ENCODE data around the gene PTPRK. TPM values are rescaled to one million over a fixed set of nuclear protein-coding genes. Genes with fewer than 3 reads are reported as not detected.

PTPRK gene
- polyA plus RNA-seq, 3 donors: 52.1 to 55.4 (median 54.4) TPM

DNA sequence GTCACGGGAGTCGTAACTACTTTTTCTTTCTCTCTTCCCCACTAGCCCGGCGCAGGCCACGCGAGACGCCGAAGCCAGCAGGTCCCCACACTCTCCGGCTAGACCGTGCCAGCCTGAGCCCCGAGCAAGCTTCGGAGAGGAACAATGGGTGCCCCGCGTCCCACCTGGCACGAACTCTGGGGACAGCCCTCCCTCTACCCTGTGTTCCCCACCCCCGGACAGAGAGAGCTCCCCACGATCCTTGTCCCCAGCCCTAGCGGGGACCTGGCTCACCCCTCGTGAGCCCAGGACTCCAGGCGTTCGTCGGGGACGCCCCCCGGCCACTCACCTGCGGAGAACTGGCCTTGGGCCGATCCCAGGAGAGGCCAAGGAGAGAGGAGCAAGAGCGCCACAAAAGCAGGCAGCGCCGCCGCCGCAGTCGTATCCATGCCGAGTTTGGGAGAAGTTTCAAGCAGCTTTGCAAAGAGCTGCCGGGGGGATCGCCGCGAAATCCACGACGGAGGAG, 416 bp downstream of the PTPRK start:
- peak in 8 of 11 donors; percentile 55 to 73 (median 66) for DNase-seq (ENCODE audit: extremely low read depth in 1 of 11, low read depth in 9 of 11, low spot score in 4 of 11)

DNA sequence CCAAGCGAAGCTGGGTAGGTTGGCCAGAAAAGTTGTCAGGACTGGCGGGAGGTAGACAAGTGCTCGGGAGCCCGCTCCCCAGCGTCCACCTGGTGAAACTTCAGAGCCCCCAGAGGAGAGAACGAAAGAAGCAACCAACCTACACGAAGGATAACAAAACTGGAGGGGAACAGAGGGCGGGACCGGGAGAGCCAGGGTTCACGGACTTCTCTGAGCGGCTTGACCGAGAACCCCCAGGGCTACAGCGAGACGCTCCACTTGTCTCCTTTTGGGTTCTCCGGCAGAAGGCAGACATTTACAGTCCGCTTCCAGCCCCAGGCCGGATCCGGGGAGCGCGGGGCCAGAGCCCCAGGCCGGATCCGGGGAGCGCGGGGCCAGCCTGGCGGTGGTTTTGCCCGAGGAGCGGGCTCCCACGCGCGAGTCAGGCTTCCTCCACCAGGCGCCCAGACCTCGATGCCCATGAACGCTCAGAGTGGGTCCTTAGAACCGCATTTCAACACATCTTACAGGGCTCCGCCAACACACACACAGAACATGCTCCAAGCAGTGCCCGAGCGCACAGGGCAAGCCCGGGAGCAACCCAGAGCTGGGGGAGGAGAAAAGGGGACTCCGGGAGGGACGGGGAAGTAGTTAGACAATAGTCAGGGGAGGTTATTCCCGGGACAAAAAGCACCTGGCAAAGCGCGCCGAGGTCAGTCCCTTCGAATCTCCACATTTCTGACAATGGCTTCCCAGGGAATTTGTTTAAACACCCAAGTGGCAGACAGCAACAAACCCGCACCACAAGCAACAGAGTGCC, 1.1 kb downstream of the PTPRK start:
- DNase-seq (ENCODE audit: extremely low read depth in 1 of 11, low read depth in 9 of 11, low spot score in 4 of 11): peak; percentile 40 to 74 (median 60)

DNA sequence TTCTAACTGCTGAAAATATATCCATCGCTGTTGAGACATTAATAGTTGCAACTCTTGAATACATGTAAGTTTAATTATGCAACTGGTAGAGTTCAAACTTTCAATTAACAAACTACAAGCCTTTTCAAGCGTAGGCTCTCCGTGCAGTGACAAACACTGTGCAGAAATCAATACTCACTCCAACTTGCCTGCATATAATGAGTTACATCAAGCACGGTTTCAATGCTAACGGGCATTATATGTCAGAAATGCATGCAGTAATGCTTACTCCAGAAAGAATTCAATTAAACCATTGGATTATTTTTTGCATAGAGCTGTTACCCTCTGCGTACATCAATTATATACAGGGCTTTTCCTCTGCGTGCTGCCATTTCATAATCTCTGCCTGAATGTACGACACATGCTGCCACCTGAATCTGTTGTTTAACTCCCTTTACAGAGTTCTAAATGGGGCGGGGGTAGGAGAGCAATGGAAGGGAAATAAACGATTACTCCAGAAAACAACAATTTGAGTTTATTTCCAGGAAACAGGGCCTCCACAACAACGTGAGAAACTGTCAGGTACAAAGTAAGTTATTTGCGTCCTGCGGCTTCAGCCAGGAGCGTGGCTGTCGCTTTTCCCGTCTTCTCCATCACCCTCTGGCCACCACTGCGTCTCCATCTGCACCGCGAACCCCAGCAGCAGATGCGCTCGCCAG, 1.8 kb downstream of the PTPRK start:
- DNase-seq (ENCODE audit: extremely low read depth in 1 of 11, low read depth in 9 of 11, low spot score in 4 of 11): no peak

DNA sequence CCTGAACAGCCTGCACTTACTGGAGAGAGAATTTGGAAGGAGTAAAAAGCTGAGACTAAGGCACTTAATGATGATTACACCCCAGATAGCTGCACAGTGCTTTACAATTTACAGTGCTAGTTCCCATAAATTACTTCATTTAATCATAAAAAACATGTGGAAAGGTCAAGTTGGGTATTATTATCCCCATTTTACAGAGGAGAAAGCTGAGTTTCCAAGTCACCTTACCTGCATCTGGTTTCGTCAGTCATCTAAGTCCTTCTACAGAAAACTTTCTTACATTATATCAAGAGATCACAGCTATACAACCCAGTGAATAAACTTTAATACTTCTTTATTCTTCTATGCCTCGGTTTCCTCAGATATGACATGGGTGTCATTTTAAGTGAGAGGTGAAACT, 3.3 kb downstream of the PTPRK start:
- DNase-seq (ENCODE audit: extremely low read depth in 1 of 11, low read depth in 9 of 11, low spot score in 4 of 11): no peak

DNA sequence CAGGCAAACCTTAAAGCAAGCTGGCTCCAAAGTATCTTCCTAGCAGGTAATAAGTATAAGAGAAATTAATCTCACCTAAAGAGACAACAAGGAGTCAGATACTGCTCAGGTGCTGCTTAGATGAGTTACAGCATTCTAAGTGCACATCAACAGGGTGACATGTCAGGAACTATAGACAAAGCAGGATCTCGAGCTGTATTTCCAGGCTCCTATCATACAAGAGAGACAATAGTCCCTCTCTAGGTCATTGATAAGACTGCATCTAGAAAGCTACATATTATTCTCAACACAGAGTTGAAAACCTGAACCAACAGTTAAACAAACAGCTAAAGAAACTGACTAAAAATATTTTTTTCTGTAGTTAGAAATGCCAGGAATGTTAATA, 3.9 kb downstream of the PTPRK start:
- DNase-seq (ENCODE audit: extremely low read depth in 1 of 11, low read depth in 9 of 11, low spot score in 4 of 11): peak in 1 of 11 donors; percentile 20

DNA sequence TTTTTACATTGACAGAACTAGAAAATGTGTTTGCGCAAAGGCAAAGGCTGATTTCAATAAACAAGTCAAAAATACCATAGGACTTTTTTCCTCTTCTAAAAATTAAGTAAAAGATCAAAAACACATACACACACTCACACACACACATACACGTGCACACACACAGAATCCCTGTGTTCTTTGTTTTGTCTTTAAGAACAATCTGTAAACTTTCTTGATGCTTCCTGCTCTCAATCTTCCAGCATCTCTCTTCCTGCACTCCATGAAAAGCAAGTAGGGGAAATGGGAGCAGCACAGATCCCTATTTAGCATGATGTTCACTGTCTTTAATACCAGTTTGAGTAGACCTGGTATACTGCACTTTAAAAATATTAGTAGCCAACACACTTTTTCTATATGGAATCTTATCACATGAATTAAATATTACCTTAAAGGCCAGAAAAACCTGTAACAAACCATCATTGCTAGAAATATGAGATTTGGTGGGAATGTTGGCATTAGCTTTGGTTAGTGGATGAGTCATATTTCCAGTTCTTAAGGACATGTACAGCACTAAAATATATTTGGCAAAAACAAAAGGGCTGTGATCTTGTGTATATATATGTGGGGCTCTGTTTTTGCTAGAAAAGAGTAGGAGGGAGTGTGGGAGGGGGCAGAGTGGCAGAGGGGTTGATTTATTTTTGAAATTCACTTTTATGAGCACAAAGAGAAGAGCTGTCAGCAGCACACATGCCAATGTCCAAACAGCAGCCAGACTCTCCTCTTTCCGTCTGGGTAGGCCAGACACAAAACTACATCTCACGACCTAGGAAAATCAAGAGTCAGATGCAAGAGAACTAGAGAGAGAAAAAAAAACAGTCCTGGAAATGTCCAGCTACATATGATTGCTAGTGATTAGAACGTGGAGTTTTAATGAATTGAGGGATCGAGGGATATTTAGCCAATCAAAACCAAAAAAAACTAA, 4.6 kb downstream of the PTPRK start:
- DNase-seq (ENCODE audit: extremely low read depth in 1 of 11, low read depth in 9 of 11, low spot score in 4 of 11): no peak

DNA sequence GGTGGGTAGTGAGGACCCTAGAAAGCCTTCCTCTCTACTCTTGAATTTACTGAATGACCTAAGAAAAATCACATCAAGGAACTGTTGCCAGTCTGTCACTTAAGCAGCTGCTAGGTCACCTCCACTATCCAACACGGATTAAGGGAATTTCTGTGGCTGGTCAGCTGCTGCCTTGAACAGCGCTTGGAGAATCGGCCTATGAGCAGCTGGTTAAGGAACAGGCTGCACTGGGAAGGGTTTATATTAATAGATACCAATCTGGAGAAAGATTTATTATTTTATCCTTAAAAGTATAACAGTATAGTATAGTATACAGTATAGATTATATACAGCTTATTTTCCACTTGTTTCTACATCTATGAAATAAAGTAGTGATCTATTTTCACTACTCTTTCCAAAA, 6.5 kb downstream of the PTPRK start:
- DNase-seq (ENCODE audit: extremely low read depth in 1 of 11, low read depth in 9 of 11, low spot score in 4 of 11): no peak

DNA sequence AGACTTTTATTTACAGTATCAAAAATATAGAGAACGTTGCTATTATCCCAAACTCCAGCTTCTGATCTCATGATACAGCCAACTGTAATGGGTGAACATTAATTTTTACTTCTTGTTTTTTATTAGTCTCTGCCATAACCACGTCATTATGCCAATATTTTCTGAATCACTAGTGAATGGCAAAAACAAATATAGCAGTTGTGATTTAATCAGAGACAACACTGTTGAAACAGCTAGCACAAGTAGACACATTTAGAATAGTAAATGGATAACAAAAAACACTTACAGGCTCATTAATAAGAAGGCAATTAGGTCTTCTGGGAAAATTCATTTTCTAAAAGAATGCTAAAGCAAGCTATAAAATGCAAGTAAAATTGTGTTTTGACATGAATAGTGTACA, 8.1 kb downstream of the PTPRK start:
- DNase-seq (ENCODE audit: extremely low read depth in 1 of 11, low read depth in 9 of 11, low spot score in 4 of 11): no peak

DNA sequence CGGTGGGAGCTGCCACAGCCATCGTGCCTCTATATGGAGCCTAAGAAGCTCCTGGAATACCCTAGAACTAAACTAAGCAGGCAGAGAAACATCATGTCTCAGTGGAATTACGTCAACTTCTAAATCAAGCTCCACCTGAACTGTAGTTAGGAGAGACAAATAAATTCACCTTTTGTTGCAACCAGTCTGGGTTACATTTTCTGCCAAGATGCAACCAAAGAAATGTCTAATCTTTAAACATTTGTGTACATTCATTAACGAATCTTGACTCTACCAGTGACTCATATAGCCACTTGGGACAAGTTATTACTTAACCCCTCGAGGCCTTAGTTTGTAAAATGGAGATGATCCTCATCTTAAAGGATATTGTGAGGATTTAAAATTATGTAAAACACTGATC, 8.9 kb downstream of the PTPRK start:
- no peak for DNase-seq (ENCODE audit: extremely low read depth in 1 of 11, low read depth in 9 of 11, low spot score in 4 of 11)

DNA sequence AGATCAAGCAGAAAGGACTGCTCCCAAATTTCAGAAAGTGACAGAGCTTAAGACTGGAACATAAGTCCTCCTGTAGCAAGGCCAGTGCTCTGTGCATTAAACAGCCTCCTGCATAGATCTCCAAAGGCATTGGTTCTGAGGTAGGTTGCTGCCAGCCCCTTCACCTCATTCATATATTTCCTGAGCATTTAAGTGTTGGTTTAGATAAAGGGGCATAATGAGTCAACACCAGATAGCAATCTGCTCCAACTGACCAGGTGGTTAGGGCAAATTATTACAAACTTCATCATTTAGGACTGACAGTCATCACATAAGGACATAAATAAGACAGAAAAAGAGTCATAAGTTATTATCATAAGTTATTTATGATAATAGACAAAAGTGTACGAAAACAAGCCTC, 10.7 kb downstream of the PTPRK start:
- DNase-seq (ENCODE audit: extremely low read depth in 1 of 11, low read depth in 9 of 11, low spot score in 4 of 11): no peak

DNA sequence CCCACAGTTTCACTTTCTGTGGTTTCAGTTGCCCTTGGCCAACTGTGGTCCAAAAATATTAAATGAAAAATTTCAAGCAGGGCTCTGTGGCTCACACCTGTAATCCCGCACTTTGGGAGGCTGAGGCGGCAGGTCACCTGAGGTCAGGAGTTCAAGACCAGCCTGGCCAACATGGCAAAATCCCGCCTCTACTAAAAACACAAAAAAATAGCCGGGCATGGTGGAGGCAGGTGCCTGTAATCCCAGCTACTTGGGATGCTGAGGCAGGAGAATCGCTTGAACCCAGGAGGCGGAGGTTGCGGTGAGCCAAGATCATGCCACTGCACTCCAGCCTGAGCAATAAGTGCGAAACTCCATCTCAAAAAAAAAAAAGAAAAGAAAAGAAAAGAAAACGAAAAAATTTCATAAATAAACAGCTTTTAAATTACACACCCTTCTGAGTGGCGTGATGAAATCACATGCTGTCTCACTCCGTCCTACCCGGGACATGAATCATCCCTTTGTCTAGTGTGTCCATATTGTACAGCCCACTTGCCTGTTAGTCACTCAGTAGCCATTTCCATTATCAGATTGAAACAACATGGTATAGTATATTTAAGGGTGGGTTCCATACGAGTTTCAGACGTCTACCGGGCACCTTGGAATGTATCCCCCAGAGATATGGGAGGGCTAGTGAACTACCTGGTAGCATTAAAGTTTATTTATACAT, 11.7 kb downstream of the PTPRK start:
- DNase-seq (ENCODE audit: extremely low read depth in 1 of 11, low read depth in 9 of 11, low spot score in 4 of 11): no peak

DNA sequence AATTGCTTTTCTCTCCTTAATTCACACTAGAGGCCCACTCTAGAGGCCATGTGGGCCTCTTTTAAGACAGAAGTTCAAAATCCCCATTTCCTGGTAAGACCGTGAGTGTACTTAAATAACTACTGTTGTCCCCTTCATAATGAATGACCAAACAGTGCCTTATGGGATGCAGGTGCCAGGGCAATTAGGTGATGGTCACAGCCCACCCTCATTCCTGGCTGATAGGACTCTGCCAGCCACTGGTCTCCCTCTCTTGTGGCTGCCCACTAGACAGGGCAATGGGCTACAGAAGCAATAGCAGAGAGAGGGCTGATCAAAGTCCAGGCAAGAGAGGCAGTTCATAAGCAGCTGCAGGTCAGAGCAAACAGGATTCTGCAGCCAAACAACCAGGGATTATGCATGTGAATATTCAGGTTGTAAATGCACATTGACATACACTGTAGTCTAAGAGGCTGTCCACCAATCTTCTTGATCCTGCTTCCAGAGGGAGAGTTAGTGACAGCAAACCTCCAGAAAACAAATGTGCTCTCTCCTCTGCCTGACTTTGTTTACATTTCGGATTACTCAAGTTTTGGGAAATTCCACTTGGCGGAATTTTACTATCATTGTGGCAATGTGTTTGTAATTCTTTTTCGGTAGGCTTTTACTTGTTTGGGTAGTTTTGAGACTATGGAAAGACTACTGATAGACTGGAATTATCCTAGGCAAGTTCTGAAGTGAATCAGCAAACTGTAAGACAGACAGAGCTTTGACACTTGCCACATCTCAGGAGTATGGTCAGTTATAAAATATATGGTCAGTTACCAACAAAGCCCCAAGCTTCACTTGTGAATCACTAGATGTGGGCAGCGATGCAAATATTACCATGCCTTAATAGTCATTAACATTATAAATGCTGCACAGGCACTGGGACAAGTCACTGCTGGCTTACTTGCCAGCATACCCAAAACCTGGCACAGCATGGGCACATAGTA, 12.8 kb downstream of the PTPRK start:
- no peak for DNase-seq (ENCODE audit: extremely low read depth in 1 of 11, low read depth in 9 of 11, low spot score in 4 of 11)

DNA sequence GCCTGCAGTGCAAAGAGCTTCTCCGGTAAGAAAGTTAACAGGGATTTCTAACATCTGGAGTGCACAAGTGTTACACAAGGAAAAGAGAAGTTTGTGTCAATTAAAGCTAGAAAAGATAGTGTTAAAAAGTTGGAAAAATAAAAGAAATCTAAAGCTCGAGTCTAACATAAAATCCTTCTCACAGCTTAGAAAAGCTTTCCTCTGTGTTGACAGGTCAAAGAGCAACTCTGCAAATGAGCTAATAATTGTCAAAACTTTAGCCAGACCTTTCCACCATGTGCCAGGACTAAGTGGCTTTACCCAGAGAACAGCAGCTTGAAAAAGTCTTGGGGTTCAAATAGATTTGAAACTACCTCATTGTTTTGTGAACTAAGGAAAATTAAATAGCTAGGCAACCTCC, 14.8 kb downstream of the PTPRK start:
- DNase-seq (ENCODE audit: extremely low read depth in 1 of 11, low read depth in 9 of 11, low spot score in 4 of 11): no peak

DNA sequence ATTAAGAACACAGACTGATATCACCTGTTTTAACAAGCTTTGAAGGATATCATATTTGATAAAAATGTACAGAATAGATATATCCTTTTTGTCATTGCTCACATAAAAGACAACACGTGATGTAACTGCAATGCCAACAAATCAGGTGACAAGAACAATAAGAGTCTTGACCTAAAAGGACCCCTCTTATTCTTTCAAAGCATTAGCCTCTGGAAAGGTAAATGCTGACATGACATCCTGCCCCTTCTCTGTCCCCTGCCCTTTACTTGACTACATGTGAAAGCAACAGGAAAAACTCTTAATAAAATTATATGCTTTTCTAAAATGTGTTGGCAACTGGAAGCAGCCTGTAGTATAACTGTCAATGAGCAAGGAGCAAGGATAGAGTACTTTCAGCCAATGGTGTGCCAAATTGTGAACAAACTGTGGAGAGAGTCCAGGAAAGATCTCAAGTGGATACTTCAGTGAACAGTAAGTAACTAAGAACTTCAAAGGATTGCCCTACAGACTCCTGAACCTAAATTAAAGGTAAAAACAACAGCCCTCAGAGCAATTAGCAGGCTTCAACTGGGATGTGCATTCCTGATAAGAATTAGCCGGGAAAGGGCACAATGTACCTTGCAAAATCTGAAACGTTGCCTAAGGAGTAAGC, 16.3 kb downstream of the PTPRK start:
- no peak for DNase-seq (ENCODE audit: extremely low read depth in 1 of 11, low read depth in 9 of 11, low spot score in 4 of 11)

DNA sequence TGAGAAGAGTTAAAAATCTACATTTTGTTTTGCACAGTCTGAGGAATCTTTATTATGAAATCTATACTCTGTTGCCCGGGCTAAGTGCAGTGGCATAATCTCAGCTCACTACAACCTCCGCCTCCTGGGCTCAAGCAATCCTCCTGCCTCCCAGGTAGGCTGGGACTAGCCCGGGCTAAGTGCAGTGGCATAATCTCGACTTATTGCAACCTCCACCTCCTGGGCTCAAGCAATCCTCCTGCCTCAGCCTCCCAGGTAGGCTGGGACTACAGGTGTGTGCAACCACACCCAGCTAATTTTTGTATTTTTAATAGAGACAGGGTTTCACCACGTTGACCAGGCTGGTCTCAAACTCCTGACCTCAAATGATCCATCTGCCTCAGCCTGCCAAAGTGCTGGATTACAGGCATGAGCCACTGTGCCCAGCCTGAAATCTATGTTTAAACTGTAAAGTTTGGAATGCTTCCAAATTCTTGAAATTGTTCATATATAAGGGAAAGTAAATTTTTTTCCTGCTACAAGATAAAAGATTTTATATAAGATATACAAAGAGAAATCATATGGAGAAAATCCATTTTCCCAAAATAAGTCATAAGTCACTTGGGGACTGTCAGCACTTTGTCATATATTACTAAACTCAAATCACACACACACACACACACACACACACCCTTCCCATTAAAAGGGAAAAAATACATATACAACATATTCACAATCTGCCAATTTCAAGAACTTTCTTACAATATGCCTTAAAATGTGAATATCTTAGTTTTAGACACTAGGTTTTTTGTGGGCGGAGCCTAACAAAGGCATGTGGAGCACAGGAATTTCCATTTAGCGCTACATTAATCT, 19.4 kb downstream of the PTPRK start:
- no peak for DNase-seq (ENCODE audit: extremely low read depth in 1 of 11, low read depth in 9 of 11, low spot score in 4 of 11)

DNA sequence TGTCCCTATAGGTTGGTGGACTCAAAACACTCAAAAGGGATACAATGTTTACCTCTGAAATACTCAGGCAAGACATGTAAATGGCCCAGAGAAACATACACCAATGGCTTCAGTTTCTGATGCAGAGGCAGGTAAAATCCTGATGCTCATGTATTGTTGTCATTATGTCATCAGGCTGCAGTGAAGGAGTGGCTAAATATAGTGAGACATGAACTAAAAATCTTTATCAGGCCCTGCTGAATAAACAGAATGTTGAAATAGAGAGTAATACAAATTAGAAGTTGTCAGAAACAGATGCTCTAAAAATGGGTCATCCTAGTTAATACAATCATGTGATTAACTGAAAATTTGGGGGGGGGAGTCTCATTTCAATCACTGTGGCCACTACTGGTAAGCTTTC, 20.4 kb downstream of the PTPRK start:
- no peak for DNase-seq (ENCODE audit: extremely low read depth in 1 of 11, low read depth in 9 of 11, low spot score in 4 of 11)
